ENCODE results near the gene AP1M1.

The AP1M1 gene

DNA sequence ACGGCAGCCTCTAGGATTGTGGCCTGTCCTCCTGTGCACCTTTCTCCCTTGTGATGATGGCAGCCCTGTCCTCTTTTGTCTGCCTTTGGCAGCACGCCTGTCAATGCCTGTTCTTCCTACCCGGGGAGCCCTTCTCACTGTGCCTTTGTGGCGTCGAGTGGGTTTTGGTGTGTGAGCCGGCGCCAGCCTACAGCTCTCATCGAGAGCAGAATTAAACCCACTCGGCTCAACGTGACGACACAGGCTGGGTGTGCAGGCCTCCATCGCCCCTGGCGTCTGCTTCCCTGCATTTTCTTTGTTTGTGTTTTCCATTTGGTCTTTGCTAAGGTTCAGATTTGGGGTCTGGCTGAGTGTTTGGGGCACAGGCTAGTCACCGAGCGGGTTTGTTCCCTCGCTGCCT lies 34.4 kb downstream of the AP1M1 start:
- no peak for DNase-seq (ENCODE audit: low read depth)

DNA sequence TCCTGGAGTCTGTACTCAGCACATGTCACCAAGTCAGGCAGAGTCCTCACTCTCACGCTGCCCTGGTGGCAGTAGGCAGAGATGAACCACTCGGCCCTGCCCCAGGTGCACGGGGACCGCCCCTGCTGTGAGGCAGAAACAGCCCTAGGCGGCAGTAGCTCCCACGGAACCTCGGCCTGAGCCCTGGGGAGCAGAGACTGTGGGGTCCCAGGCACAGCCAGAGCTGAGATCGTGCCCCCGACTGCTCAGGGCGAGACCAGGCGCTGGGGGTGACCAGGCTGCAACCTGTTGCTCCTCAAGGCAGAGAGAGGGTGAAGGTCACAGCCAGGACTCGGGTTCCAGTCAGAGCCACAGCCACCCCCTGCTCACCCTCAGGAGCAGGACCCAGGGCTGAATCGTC lies 34.9 kb downstream of the AP1M1 start:
- DNase-seq (ENCODE audit: low read depth) = no peak

DNA sequence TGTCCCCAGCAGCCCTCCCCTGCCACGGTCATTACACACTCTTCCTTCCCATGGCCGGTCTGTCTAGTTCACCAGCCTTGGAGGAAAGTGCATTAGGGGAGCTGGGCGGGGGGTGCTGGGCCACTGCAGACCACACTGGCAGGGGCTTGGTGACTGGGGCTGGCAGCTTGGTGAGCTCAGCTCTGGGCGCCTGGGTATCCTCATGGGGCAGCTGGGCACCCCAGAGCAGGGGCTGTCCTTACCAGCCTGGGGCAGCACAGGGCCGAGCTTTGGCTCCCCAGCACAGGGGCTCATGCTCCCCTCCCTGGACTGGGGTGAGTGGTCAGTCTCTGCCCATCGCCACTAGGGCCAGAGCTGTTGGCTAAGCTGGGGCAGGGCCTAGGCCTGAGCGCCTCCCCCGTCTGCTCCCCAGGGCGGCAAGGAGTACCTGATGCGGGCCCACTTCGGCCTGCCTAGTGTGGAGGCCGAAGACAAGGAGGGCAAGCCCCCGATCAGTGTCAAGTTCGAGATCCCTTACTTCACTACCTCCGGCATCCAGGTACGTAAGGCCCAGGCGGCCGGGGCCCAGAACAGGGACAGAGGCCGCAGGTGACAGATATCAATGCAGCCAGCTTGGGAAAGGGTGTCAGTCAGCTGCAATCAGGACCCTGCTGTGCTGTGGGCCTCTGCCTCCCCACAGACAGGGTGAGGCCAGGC lies 35.5 kb downstream of the AP1M1 start:
- DNase-seq (ENCODE audit: low read depth) = no peak

DNA sequence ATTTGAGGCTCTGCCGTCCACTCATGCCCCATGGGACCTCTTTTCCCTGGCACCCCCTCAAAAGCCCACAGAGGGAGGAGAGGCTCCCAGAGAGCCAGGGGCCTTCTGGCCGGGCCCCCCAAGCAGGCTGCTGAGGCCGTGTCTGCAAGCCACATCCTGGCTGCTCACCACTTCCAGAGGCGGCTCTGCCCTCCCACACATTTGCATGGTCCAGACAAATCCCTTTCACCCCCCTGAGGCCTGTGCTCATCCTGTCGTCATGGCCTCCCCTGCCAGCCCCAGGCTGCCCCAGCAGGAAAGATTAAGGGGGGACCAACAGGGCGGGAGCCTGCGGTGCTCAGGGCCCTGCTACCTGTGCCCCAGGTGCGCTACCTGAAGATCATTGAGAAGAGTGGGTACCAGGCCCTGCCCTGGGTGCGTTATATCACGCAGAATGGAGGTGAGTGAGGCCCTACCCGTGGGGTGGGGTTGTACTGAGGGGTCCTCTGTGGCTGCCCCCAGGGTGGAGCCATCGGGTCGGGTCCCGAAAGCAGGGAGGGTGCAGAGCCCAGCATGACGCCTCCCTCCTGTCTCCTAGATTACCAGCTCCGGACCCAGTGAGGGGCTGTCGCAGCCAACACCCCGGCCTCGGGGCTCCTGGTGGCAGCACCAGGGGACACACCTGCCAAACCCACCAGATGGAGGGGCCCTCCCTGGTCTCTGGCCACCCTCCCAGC lies 36.3 kb downstream of the AP1M1 start:
- no peak for DNase-seq (ENCODE audit: low read depth)

DNA sequence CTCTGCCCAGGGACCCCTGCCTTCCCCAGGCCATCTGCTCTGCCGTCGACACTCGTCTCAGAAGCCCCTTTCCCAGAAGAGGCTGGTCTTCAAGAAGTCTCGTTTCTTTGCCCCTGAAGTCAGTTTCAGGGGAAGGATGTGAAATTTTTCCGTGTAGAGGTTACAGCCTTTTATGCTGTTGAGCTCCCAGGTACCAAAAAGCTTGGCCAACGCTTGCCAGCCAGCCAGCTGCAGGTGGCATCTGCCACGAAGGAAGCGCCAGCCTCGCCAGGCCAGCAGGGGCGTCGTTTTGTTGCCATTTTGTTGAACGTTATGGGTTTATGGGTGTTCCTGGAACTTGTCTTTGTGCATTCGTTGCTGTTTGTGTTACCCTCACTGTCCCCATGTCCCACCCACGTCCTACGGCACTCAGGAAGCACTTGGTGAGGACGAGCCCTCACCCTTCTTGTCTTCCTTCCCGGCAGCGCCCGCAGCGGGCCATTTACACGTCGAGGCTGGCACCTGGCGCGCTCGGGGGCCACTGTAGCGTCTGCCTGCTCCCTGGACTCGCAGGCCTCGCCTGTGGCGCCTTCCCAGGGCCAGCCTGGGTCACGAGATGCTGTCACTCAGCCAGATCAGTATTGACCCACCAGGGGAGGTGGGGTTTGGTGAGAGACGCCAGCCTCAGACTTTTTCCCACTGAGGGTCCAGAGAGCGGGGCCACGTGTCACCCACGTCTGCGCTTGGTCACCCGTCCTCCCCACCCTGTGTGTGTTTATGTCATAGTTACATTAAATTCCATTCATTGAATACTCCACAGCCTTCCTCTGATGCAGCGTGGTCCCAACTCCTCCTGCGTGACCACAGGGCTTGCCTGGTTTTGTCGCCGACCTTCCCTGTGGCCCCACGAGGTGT lies 37.1 kb downstream of the AP1M1 start:
- no peak for DNase-seq (ENCODE audit: low read depth)

DNA sequence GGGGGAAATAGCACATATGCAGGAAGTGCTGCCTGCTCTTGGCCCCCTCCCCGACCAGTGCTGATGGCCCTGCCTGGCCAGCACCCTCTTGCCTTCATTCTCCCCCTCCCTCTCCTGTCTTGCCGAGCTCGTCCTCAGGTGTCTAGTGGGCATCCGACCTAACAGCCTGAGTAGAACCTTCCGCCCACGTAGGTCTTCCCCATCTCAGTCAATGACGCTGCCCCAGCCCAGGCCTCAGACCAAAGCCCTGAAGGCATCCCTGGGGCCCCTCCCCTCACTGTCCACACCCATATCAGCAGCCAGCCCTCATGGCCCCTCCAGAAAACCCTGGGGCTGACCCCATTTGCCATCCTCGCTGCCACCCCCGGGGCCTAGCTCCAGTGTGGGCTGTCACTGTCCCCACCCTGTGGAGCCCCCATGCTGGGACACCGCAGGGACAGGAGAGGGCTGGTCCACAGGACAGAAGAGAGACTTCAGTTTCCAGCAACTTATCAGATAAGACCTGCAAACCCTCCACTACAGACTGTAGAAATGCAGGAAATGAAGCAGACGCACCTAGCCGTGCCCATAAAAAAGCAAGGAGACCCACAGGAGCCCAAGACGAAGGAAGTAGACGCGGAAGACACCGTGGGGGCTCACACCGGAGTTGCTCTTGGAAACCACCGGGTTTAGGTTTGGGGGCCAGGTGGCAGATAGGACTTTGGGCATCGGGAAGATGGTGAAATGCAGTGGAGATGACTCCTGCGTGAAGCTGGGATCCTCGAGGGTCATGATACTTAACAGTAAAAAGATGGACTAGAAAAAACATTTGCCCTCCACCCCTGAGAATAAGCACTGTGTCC lies 38.3 kb downstream of the AP1M1 start:
- DNase-seq (ENCODE audit: low read depth) = no peak

DNA sequence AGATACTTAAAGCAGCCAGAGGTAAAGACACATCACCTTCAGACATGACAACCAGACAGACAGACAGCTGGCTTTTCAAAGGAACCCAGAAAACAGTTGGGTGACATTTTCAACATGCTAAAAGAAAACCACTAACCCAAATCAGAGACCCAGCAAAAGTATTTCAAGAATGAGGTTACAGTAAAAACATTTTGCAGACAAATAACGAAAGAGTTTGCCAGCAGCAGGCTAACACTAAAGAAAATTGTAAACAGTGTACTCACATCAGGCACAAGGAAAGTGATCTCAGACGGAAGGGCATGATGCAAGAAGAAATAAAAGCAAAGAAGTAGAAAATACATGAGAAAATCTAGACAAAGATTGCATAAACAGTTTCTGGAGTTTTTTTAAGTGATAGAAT lies 46.4 kb downstream of the AP1M1 start:
- DNase-seq (ENCODE audit: low read depth) = peak; percentile 23

DNA sequence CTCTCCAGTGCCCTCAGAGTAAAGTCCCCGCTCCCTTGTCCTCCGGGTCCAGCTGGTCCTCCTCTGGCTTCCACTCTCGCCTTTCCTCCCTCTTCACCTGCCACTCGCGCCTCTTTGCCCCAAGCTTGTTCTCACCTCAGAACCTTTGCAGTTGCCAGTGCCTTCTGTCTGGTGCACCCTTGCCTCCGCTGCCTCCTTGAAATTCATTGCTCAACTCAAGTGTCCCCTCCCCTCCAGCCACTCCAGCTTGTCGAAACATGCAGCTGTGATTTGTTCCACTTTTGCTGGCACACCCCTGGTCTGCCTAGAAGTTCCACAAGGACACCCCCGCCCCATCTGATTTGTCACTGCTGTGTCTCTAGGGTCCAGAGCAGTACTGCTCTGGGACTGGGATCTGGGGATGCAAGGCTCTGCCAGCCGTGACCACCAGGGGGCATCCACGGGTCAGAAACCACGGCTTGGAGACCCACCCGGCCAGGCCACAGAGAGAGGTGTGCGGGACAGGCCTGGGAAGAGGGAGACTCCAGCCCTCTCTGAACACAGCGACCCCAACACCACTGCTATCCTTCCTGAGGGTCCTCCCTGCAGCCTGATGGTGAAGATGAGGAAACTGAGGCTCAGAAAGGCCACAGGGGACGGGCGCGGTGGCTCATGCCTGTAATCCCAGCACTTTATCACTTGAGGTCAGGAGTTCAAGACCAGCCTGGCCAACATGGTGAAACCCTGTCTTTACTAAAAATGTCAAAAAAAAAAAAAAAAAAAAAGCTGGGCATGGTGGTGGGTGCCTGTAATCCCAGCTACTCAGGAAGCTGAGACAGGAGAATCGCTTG lies 49.9 kb downstream of the AP1M1 start:
- peak; percentile 47 for DNase-seq (ENCODE audit: low read depth)

DNA sequence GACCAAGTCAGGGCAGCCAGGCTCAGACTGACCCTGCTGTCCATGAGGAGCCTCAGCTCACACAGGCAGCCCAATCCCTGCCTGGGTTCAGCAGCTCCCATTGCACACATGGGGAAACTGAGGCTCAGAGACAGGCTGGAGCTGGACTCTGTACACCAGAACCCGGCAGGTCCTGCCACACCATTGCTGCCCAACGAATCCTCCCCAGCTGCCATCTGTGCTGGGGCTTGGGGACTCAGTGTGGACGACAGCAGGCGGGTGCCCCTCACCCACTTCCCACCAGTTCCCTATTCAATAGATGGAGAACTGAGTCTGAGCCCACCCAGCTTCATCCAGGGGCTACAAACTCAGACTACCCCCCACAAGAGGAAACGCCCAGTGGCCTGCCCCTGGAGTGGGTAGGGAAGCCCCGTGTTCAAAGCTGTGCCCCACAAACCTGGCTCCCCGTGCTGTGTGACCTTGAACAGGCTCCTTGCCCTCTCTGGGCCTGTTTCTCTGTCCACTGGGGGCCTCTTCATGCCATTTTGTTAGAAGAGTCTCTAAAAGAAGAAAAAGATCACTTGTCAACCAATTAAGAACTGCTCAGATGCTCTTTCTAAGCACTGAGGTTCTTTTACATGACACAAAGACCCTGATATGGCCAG lies 50.8 kb downstream of the AP1M1 start:
- no peak for DNase-seq (ENCODE audit: low read depth)

DNA sequence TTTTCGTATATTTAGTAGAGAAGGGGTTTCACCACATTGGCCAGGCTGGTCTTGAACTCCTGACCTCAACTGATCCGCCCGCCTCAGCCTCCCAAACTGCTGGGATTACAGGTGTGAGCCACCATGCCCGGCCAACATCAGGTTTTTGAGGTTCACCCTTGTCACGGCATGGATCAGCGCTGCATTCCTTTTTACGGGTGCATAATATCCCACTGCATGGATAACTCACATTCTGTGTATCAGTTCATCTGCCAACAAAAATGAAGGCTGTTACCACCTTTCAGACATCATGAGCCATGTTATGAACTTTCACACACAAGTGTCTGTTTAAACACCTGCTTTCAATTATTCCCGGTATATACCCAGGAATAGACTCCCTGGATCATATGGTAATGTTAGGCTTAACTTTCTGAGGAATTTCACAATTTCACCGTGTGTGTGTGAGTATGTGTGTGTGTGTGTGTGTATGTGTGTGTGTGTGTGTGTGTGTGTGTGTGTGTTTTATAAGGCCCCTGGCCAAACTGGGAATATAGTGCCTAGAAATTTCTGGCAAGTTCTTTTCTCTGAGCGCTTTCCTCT lies 52.2 kb downstream of the AP1M1 start:
- DNase-seq (ENCODE audit: low read depth) = peak; percentile 33

DNA sequence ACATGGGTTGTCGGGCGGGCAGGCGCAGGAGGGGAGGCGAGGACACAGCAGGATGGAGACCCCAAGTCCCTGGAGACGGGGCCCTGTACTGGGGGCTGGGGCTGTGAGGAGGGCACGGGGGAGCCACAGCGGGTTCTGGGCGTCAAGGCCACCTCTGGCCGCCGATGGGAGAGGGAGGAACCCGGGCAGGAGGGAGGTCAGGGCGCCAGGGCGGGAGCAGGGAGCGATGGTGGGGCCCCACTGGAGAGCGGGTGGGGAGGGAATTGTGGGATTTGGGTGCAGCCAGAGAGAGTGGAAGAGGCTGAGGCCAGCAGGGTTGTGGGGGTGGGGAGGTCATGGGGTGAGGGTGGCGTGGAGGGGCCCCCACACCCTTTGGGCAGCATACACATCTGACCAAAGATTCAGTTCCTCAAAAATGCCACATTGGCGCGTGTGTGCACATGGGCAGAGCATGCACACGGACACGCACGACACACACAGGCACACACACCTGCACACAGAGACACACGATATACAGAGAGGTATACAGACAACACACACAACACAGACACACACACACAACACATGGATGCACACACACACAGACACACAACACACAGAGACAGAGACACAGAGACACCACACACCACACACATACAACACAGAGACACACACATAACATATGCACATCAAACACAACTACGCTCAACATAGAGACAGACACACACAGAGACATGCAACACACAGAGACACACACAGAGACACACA lies 54.9 kb downstream of the AP1M1 start:
- DNase-seq (ENCODE audit: low read depth) = no peak

DNA sequence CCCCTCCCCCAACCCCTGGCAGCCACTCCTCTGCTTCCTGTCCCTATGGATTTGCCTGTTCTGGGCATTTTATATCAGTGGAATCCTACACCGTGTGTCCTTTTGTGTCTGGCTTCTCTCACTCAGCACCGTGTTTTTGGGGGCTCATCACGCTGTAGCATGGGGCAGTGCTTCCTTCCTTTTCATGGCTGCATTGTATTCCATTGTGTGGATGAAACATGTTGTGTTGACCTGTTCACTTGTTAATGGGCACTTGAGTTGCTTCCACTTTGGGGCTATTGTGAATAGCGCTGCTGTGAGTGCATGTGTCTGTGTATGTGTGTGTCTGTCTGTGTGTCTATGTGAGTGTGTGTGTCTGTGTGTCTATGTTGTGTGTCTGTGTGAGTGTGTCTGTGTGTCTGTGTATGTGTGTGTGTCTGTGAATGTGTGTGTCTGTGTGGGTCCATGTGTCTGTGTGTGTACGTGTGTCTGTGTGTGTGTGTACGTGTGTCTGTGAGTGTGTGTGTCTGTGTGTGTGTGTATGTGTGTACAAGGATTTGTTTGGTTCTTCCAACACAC lies 57.2 kb downstream of the AP1M1 start:
- DNase-seq (ENCODE audit: low read depth) = no peak

DNA sequence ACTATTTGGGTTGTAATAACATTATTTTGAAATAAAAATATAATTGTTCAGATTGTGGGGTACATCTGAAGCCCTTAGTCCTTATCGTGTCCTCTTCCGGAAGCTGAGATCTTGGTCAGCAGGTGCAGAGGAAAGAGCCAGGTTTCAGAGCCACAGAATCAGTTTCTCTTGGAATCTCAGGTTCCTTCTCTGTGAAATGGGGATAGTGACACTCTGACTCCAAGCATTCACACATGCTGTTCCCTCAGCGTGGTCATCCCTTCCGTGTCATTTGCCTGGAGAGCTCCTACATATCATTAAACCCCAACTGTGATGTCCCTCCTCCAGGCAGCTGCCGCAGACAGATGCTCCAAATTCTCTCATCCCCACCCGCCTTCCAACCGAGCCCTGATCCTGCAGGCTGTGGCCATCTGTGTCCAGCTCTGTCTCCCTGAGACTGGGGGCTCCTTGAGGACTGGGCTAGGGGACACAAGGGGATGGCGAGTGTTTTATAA lies 59.8 kb downstream of the AP1M1 start:
- DNase-seq (ENCODE audit: low read depth) = no peak

DNA sequence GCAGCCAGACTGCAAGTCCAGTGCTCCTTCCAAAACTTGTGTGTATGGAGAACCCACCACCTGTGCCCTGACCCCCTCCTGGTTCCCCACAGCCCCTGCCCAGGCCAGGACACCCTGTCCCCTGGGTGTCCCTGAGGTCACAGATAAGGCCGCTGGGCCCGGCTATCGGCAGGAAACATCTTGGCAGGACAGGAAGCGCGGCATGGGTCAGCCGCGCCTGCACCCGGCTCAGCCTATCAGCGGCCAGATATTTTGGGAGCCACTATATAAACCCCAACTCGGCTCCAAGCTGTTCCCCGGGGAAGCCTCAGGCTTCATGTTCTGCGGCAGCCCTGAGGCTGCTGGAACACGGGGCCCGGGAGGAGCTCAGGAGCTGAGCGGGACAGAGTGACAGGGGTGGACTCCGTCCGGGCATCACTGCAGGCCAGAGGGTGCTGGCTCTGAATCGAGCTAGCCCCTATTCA lies 60.8 kb downstream of the AP1M1 start:
- no peak for DNase-seq (ENCODE audit: low read depth)

DNA sequence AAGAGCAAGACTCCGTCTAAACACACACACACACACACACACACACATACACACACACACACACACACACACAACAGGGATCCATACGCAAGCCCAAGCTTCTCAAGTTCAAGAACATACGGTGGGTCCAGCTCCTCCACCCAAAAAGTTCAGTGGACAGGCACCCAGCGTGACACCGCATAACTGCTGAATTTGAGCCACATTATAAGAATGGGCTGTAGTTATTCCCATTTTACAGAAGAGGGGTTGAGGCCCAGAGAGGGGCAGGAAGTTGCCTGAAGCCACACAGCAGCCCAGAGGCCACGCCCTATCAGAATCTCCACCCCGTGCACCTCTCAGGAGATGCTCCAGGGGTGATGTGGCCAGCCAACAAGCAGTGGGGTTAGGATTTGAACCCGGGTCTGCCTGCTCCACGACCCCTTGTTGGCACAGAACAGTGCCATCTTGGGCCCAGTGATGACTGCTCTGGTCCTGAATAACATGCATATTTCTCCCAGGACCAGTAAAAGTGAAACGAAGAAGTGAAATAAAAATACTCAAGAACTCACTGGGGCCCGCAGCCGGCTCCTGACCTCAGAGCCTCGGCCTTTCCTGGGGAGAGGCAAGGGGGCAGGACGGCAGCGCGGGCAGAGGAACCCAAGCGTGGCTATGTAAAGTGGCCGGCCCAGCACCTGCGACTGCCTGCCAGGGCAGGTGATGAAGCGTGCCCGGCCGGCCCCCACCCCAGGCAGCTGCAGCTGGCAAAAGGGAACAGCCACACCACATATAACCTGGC lies 61.9 kb downstream of the AP1M1 start:
- DNase-seq (ENCODE audit: low read depth) = no peak

DNA sequence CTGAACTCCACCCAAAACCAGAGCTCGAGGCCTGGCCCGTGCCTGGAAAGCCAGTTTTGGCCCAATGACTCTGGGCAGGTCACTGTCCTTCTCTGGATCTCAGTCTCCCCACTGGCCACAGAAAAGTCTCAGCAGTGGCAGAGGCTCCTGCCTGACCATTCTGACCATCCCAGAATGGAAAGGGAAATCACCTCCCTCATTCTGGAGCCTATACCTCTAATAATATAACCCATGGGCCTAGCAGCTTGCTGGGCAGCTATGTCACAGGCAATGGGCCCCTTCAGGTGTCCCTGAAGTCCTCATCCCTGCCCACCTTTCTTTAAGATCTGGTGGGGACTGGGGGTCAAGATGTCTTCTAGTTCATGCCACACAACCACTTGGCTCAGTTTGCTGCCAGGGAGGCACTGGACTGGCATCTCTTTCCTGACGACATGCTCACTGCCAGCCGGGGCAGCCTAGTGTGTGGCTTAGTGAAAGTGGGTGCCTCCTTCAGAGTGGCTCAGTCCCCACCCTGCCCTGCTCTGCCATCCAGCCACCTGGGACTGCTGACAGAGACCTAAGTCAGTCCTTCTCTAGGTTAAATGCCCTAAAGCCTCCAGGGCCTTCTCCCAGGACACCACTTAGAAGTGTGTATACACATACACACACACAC lies 62.6 kb downstream of the AP1M1 start:
- DNase-seq (ENCODE audit: low read depth) = no peak

DNA sequence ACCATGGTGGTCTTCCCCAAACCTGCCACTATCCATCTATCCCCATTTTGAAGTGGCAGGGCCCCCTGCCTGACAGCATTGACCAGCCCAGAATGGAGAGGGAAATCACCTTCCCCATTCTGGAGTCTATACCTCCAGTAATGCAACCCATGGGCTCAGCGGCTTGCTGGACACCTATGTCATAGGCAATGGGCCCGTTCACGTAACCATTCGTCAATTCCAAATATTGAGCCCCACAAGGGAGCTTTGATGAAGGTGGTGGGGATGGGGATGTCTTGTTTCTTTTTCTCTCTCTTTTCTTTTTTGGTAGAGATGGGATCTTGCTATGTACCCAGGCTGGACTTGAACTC lies 63.1 kb downstream of the AP1M1 start:
- no peak for DNase-seq (ENCODE audit: low read depth)
